ENCODE data around the gene RNF224. TPM values are rescaled to one million over a fixed set of nuclear protein-coding genes. Genes with fewer than 3 reads are reported as not detected.

Gene RNF224
- polyA plus RNA-seq, 1 donor (not counting 4 experiments of a cell fraction or from before 2014, with no cell fraction given) = not detected

GRCh38 chr9:137240318-137240840 is 13.1 kb downstream of the RNF224 start:
- peaks cover 30% of the 10 kb centered on the region for H3K4me1 ChIP-seq (ENCODE audit: control insufficient read depth, extremely low read depth, insufficient read depth, low read length)
- FAIRE-seq (no peak), DNase-seq (ENCODE audit: low read depth, low spot score) (no peak)
- dilution Hi-C loops (cut with MboI; ENCODE audit: extremely low pct_ligation_motif_present, low sequenced_read_pairs) = no loop called here
- H3K9me3 ChIP-seq (ENCODE audit: control insufficient read depth, low read depth, low read length) = no peaks in the 10 kb centered on the region
- H3K79me2 ChIP-seq (ENCODE audit: control insufficient read depth, insufficient read depth, low read length) = peaks cover 33% of the 10 kb centered on the region
- peaks cover 3% of the 10 kb centered on the region for H3K9me1 ChIP-seq (ENCODE audit: control insufficient read depth, extremely low read depth, insufficient read depth, low read length)
- H3K4me2 ChIP-seq (ENCODE audit: control insufficient read depth, extremely low read depth, insufficient read depth, low read depth, low read length) = peak overlapping the region; percentile 82
- peak overlapping the region; percentile 77 to 85 (median 80) for H3K4me3 ChIP-seq (ENCODE audit: control insufficient read depth in 2 of 3, extremely low read depth in 1 of 3, insufficient read depth in 2 of 3, low read depth in 1 of 3, low read length in 3 of 3)
- peak overlapping the region; percentile 90 for H3K27ac ChIP-seq (ENCODE audit: control insufficient read depth, insufficient read depth, low read length)
- H3K27me3 ChIP-seq (ENCODE audit: control insufficient read depth, extremely low read depth, insufficient read depth, low read length) = no peaks in the 10 kb centered on the region
- peak overlapping the region; percentile 92 for H3K9ac ChIP-seq (ENCODE audit: control insufficient read depth, extremely low read depth, insufficient read depth, low read length)
- H2AFZ ChIP-seq (ENCODE audit: control insufficient read depth, low read length) = peak overlapping the region; percentile 37
- H4K20me1 ChIP-seq (ENCODE audit: control insufficient read depth, extremely low read depth, insufficient read depth, low read length) = peaks cover 28% of the 10 kb centered on the region
- H3K36me3 ChIP-seq (ENCODE audit: control insufficient read depth in 2 of 2, extremely low read depth in 1 of 2, insufficient read depth in 2 of 2, low read length in 2 of 2) = peaks cover 11 to 26% of the 10 kb centered on the region in 2 experiments
- TF ChIP-seq CTCF (optimal IDR thresholded peaks at IDR 0.05 in 1 of 3, IDR thresholded peaks at IDR 0.05 in 1 of 3, conservative IDR thresholded peaks at IDR 0.05 in 1 of 3; ENCODE audit: extremely low read depth in 1 of 3, insufficient read depth in 2 of 3, low read length in 3 of 3) (no peak), EZH2 (IDR thresholded peaks at IDR 0.05; ENCODE audit: low read length) (no peak)

GRCh38 chr9:137240841-137241489 is 13.7 kb downstream of the RNF224 start, which contains the start of gene TUBB4B:
Gene TUBB4B (plus strand): TSS chr9:137241287. CDS start chr9:137241361, 74 bp downstream.
- Histone ChIP-seq H3K9me3 (ENCODE audit: control insufficient read depth, low read depth, low read length) (no peaks in the 10 kb centered on the region), H4K20me1 (ENCODE audit: control insufficient read depth, extremely low read depth, insufficient read depth, low read length) (peaks cover 28% of the 10 kb centered on the region), H3K36me3 (ENCODE audit: control insufficient read depth in 2 of 2, extremely low read depth in 1 of 2, insufficient read depth in 2 of 2, low read length in 2 of 2) (peaks cover 11 to 26% of the 10 kb centered on the region in 2 experiments), H3K79me2 (ENCODE audit: control insufficient read depth, insufficient read depth, low read length) (peaks cover 33% of the 10 kb centered on the region), H3K27ac (ENCODE audit: control insufficient read depth, insufficient read depth, low read length) (peak within 1 kb of the TSS; percentile 90), H3K4me1 (ENCODE audit: control insufficient read depth, extremely low read depth, insufficient read depth, low read length) (peaks cover 30% of the 10 kb centered on the region), H3K9ac (ENCODE audit: control insufficient read depth, extremely low read depth, insufficient read depth, low read length) (peak within 1 kb of the TSS; percentile 92), H3K9me1 (ENCODE audit: control insufficient read depth, extremely low read depth, insufficient read depth, low read length) (peaks cover 3% of the 10 kb centered on the region), H3K4me2 (ENCODE audit: control insufficient read depth, extremely low read depth, insufficient read depth, low read depth, low read length) (peak within 1 kb of the TSS; percentile 84), H2AFZ (ENCODE audit: control insufficient read depth, low read length) (peak within 1 kb of the TSS; percentile 37), H3K4me3 (ENCODE audit: control insufficient read depth in 2 of 3, extremely low read depth in 1 of 3, insufficient read depth in 2 of 3, low read depth in 1 of 3, low read length in 3 of 3) (peak within 1 kb of the TSS; percentile 90 to 94 (median 93)), H3K27me3 (ENCODE audit: control insufficient read depth, extremely low read depth, insufficient read depth, low read length) (no peaks in the 10 kb centered on the region)
- dilution Hi-C loops (cut with MboI; ENCODE audit: extremely low pct_ligation_motif_present, low sequenced_read_pairs) = no loop called here
- DNase-seq (ENCODE audit: low read depth, low spot score) (peak; percentile 99), FAIRE-seq (peak; percentile 97)
- TF ChIP-seq CTCF (optimal IDR thresholded peaks at IDR 0.05 in 1 of 3, IDR thresholded peaks at IDR 0.05 in 1 of 3, conservative IDR thresholded peaks at IDR 0.05 in 1 of 3; ENCODE audit: extremely low read depth in 1 of 3, insufficient read depth in 2 of 3, low read length in 3 of 3) = no peak
- TF ChIP-seq EZH2 (IDR thresholded peaks at IDR 0.05; ENCODE audit: low read length) = no peak
